ENCODE data around the gene TIMP2.

- no peak for TF ChIP-seq CTCF (conservative IDR thresholded peaks at IDR 0.05; ENCODE audit: low read length)
- no peak for TF ChIP-seq EZH2phosphoT487 (IDR thresholded peaks at IDR 0.05; ENCODE audit: borderline replicate concordance, low read depth, low read length)
Observed at GRCh38 chr17:78805301-78805700, 119.9 kb downstream of the TIMP2 start.

Measured in OCI-LY7 (cell line).